Retinal pigment epithelial cell (primary cell): ENCODE data around the gene UMOD.

Source experiments
- DNase-seq: peaks from one replicate; pipeline ENCODE4 v3.0.0-alpha.2; 2010; ENCODE audit warnings: low read depth
- H3K4me3 ChIP-seq: 2 replicates; pipeline ENCODE4 v1.5.1; 2011; ENCODE audit warnings: mild to moderate bottlenecking, low read length, control low read depth, moderate library complexity
- TF ChIP-seq, protein P1 (sequence below): conservative IDR thresholded peaks from 2 replicates; pipeline ENCODE4 v1.5.1; 2011; ENCODE audit warnings: low read depth, low read length, control low read depth, inconsistent platforms

The UMOD gene

DNA sequence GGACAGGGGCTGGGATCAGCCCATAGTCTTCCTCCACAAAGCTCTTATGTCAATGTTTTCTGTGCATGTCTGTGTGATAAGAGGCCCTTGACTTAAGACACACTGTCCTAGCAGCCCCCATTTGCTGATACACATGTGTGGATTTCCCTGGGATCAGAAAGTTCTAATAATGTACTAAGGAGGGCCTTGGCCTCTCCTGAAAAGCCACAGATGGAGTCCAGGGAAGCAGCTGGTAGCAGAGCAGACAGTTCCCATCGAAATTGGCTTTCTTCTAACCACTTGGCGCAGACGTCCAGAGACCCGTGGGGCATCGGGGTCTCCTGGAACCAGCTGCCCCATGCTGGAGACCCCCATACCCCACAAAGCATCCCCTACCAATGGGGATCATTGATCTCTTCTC, 20.9 kb downstream of the UMOD start:
- TF ChIP-seq, protein P1, sequence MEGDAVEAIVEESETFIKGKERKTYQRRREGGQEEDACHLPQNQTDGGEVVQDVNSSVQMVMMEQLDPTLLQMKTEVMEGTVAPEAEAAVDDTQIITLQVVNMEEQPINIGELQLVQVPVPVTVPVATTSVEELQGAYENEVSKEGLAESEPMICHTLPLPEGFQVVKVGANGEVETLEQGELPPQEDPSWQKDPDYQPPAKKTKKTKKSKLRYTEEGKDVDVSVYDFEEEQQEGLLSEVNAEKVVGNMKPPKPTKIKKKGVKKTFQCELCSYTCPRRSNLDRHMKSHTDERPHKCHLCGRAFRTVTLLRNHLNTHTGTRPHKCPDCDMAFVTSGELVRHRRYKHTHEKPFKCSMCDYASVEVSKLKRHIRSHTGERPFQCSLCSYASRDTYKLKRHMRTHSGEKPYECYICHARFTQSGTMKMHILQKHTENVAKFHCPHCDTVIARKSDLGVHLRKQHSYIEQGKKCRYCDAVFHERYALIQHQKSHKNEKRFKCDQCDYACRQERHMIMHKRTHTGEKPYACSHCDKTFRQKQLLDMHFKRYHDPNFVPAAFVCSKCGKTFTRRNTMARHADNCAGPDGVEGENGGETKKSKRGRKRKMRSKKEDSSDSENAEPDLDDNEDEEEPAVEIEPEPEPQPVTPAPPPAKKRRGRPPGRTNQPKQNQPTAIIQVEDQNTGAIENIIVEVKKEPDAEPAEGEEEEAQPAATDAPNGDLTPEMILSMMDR: no peak
- no peak for DNase-seq

DNA sequence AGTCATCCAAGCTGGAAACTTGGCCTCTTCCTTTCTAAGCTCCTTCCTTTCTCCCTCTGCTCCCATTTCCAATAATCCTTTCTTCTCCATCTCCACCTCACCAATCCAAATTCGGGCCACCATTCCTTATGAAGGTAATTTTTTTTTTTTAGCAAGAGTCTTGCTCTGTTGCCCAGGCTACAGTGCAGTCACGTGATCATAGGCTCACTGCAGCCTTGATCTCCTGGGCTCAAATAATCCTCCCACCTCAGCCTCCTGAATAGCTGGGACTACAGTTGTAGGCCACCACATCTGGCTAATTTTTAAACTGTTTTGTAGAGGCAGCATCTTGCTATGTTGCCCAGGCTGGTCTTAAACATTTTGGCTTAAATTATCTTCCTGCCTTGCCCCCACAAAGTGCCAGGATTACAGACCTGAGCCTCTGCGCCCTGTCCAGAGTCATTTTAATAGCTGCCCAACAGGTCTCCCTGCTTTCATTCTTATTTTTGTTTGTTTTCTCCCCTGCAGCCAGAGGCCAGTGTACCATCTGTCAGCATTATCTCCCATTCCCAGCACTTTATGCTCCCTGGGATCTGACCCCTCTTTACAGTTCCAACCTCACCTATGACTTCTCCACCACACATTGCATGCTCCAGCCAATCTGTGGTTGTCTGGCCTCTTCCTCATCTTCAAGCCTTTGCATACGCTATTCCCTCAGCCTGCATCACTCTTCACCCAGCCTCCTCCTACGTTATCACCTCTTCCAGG, 22.9 kb downstream of the UMOD start:
- TF ChIP-seq, protein P1: no peak
- no peak for DNase-seq
- H3K4me3 ChIP-seq: no peak overlapping the region

More for the DNA sequence above, 20.9 kb downstream of the UMOD start:
- no peak overlapping the region for H3K4me3 ChIP-seq

DNA sequence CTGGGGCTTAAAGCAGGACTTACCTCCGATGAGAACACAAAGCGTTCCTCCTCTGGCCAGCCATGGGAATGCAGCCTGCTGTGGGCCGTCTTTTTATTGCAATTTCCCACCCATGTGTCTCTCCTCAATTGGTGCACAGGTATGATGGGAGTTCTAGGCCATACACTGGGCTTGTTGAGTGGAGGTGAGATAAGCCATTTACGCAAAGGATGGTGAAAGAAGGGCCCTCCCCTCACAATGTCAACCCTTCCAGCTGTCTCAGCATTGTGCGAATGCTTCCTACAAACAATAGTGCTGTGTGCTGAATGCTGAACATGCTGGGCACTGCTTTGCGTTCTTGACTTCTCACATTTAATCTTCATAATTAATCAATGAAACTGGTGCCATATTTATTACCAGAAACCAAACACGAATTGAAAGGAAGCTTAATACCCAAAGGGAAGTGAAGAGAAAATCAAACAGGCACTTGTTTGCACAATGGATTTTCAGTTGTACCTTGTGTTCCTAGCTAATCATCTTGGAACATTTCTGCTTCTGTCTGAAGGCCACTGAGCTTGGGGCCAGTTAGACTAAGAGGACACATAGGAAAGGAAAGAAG, 25.0 kb downstream of the UMOD start, which contains the start of gene GP2:
Gene GP2 (minus strand): TSS at position 70 of the 598 bp plus-strand sequence. CDS start 1,082 bp downstream, outside the sequence.
- TF ChIP-seq, protein P1: no peak
- no peak for DNase-seq
- no peak within 1 kb of the TSS for H3K4me3 ChIP-seq

DNA sequence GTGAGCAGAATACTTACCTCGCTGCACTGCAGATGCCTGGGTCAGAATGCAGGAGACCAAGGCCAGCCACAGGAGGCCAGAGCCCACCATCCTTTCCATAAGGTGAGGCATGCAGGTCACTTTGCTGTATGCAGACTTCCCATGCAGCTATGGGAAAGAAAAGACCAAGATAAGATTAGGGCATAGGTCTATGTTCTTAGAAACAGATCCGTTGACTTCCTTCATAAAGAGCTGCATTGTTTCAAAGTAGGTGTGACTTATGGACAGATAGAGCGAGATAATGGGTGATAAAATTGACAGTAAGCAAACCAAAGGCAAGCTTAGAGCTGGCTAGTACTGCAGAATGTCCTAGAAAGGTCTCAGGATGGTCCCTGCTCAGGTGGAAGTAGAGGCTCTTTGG, 26.2 kb downstream of the UMOD start:
- TF ChIP-seq, protein P1: no peak
- no peak for DNase-seq
- no peak overlapping the region for H3K4me3 ChIP-seq

DNA sequence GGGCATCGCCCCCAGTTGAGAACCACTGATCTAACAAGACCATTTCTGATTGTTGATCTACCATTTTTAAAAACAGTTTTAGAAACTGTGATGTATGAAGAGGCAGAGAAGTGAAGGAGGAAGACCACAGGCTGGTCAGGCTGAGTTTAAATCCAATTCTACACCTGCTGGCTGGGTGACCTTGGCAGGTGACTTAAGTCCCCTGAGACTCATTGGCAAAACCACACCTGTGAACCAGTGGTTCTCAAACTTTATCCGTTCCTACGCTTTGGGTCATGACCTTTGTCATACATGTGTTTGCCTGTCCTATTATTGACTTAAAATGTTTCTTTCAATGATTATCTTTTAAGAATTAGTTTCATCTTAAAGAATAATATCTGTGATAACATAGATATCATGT, 27.5 kb downstream of the UMOD start:
- H3K4me3 ChIP-seq: no peak overlapping the region
- TF ChIP-seq, protein P1: no peak
- no peak for DNase-seq

DNA sequence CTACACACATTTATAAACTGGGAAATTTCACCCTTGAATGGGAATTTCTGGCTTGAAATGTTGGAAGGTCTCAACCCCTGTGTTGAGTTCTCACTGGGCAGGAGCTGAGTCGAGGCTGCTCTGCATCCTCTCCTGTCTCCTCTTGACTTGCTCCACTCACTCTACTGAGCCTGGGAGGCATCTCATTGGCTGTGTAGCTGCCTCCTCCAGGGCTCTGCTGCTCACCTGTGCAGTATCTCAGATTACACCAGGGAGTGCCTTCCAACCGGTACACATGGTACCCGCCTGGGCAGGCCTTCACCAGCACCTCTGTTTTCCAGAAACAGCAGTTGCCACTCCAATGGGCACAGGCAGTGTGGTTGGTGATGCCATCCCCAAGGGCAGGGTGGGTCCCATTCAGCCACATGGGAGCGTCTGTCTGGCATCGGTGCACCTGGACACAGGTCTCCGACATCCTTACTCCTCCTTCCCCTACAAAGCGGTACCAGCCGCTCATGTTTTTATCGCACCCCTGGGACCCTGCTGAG, 28.9 kb downstream of the UMOD start:
- TF ChIP-seq, protein P1: no peak
- H3K4me3 ChIP-seq: no peak overlapping the region
- no peak for DNase-seq
